ENCODE data around the gene CCDC183. TPM values are rescaled to one million over a fixed set of nuclear protein-coding genes. Genes with fewer than 3 reads are reported as not detected.
"Not testable (repeated sequence)": the region's sequence is repeated elsewhere in the genome, so short reads cannot be mapped to it uniquely, and the experiment has no call there.

The CCDC183 gene
- total RNA-seq, 1 experiment from 2014 or later: 1.1 TPM

DNA sequence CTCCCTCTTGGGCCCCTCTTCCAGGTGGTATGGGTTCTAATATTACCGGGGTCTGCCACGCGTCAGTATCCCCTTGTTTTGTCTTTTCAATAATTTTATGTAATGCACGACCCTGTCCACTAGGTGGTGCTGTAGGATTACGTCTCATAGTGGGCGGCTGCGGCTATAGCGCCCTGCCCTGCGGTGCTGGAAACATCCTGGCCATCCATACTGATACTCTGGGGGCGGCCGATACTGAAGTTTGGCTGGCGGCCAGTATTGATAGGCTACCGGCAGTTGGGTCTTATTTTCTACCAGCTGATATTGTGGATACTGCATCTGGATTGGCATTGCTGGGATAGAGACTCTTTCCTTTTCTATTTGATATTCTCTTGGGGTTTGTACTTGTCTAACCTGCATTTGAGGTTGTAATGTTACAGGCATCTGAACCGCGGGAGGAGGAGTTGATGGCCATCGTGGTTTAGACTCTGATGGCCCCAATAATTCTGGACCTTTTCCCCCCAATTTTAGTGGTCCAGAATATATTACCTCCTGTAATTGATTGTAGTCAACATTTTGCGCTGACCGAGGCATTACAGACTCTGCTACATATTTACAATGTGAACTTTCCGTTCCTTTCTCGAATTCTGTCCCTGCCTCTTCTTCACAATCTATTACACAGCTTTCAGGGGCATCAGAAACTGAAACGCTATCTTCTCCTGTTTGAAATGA, 8.3 kb upstream of the CCDC183 start:
- no peak overlapping the region for H2AK5ac ChIP-seq (ENCODE audit: insufficient read length, low read length)
- no peak overlapping the region for H3K4ac ChIP-seq (ENCODE audit: low read depth, low read length)
- H3K9ac ChIP-seq (ENCODE audit: extremely low read depth, insufficient read length, low read length): no peak overlapping the region
- H3K9me3 ChIP-seq (ENCODE audit: control insufficient read depth, low read depth, low read length): no peaks in the 10 kb centered on the region
- no peak overlapping the region for H2BK5ac ChIP-seq (ENCODE audit: insufficient read length, low read length)
- H3K4me1 Mint-ChIP-seq: peaks cover 10 to 21% of the 10 kb centered on the region in 2 experiments
- H4K20me1 ChIP-seq (ENCODE audit: control insufficient read depth, insufficient read depth, insufficient read length): no peaks in the 10 kb centered on the region
- H3K27ac ChIP-seq (ENCODE audit: insufficient read length, low read depth, low read length): no peak overlapping the region
- H3K14ac ChIP-seq (ENCODE audit: insufficient read depth, low read length): no peak overlapping the region
- 0 out of 7 replicates have a peak overlapping the region, but pooled peaks of 1 of the 3 experiments have one; percentile 26 for H3K27ac Mint-ChIP-seq
- no peak overlapping the region for H2BK15ac ChIP-seq (ENCODE audit: low read depth, low read length)
- H2BK20ac ChIP-seq (ENCODE audit: low read depth, low read length, poor library complexity, severe bottlenecking): no peak overlapping the region
- H2BK12ac ChIP-seq (ENCODE audit: insufficient read length, low read depth, low read length): no peak overlapping the region
- H3K18ac ChIP-seq (ENCODE audit: insufficient read length, low read depth, low read length): no peak overlapping the region
- no CpG with 5 or more reads among the region's 21 CpGs for WGBS (ENCODE audit: extremely low coverage, insufficient read length, low lambda C conversion rate)
- H4K8ac ChIP-seq (replicated peaks; ENCODE audit: insufficient read length, low read depth, low read length): no peak overlapping the region
- no peaks in the 10 kb centered on the region for H3K9me3 Mint-ChIP-seq
- peak; percentile 84 for DNase-seq
- H2BK120ac ChIP-seq (ENCODE audit: low read depth, low read length, poor library complexity, severe bottlenecking): no peak overlapping the region
- no peaks in the 10 kb centered on the region for H3K79me2 ChIP-seq (ENCODE audit: insufficient read depth, low read length)
- H4K91ac ChIP-seq (ENCODE audit: insufficient read length, low read depth, low read length): no peak overlapping the region
- TF ChIP-seq, protein P1, sequence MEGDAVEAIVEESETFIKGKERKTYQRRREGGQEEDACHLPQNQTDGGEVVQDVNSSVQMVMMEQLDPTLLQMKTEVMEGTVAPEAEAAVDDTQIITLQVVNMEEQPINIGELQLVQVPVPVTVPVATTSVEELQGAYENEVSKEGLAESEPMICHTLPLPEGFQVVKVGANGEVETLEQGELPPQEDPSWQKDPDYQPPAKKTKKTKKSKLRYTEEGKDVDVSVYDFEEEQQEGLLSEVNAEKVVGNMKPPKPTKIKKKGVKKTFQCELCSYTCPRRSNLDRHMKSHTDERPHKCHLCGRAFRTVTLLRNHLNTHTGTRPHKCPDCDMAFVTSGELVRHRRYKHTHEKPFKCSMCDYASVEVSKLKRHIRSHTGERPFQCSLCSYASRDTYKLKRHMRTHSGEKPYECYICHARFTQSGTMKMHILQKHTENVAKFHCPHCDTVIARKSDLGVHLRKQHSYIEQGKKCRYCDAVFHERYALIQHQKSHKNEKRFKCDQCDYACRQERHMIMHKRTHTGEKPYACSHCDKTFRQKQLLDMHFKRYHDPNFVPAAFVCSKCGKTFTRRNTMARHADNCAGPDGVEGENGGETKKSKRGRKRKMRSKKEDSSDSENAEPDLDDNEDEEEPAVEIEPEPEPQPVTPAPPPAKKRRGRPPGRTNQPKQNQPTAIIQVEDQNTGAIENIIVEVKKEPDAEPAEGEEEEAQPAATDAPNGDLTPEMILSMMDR (conservative IDR thresholded peaks at IDR 0.05): peak; percentile 90
- no peak overlapping the region for H3K23ac ChIP-seq (ENCODE audit: insufficient read length, low read depth, low read length)
- H3K23me2 ChIP-seq (ENCODE audit: insufficient read length, low read depth, low read length, poor library complexity, severe bottlenecking): no peaks in the 10 kb centered on the region
- no peaks in the 10 kb centered on the region for H3K36me3 Mint-ChIP-seq (ENCODE audit: insufficient read depth in 1 of 3, low read depth in 3 of 3)
- no peak overlapping the region for H3K4me2 ChIP-seq (ENCODE audit: insufficient read depth, insufficient read length, low read length)
- no peaks in the 10 kb centered on the region for H3K27me3 ChIP-seq (ENCODE audit: insufficient read depth, low read length)
- no peaks in the 10 kb centered on the region for H3K79me1 ChIP-seq (ENCODE audit: insufficient read depth, low read depth, low read length, poor library complexity, severe bottlenecking)
- no peak overlapping the region for H3K4me3 Mint-ChIP-seq
- H3K27me3 Mint-ChIP-seq (ENCODE audit: low read depth): peaks cover 11% of the 10 kb centered on the region
- H3T11ph ChIP-seq (ENCODE audit: low read length): no peak overlapping the region
- H3K56ac ChIP-seq (ENCODE audit: insufficient read length, low read depth, low read length): no peak overlapping the region
- H2AFZ ChIP-seq (ENCODE audit: low read length): no peak overlapping the region
- no peaks in the 10 kb centered on the region for H3K4me1 ChIP-seq (ENCODE audit: insufficient read depth, low read length)
- H4K5ac ChIP-seq (ENCODE audit: insufficient read length, low read depth, low read length): no peak overlapping the region

DNA sequence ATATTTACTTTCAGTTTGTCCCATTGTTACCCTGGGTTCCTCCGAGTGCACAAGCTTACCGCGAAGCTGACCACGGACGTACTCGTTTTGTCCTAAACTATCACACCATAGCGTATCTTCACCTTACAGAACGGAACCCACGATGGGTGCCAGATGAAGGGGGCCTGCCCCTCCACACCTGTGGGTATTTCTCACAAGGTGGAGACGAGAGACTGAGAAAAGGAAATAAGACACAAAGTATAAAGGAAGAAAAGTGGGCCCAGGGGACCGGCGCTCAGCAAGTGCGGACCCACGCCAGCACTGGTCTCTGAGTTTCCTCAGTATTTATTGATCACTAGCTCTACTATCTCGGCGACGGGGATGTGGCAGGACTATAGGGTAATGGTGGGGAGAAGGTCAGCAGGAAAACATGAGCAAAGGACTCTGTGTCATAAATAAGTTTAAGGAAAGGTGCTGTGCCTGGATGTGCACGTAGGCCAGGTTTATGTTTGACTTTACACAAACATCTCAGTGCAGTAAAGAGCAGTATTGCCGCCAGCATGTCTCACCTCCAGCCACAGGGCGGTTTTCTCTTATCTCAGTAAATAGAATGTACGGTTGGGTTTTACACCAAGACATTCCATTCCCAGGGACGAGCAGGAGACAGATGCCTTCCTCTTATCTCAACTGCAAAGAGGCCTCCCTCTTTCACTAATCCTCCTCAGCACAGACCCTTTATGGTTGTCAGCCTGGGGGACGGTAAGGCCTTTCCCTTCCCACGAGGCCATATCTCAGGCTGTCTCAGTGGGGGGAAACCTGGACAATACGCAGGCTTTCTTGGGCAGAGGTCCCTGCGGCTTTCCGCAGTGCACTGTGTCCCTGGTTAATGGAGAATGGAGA, 7.3 kb upstream of the CCDC183 start:
- H3K79me2 ChIP-seq (ENCODE audit: insufficient read depth, low read length); H2AK5ac ChIP-seq (ENCODE audit: insufficient read length, low read length); H2BK12ac ChIP-seq (ENCODE audit: insufficient read length, low read depth, low read length); H2BK120ac ChIP-seq (ENCODE audit: low read depth, low read length, poor library complexity, severe bottlenecking); H3K27ac ChIP-seq (ENCODE audit: insufficient read length, low read depth, low read length); H2BK20ac ChIP-seq (ENCODE audit: low read depth, low read length, poor library complexity, severe bottlenecking); H3K14ac ChIP-seq (ENCODE audit: insufficient read depth, low read length); H3K4ac ChIP-seq (ENCODE audit: low read depth, low read length); H3K9ac ChIP-seq (ENCODE audit: extremely low read depth, insufficient read length, low read length); H3K79me1 ChIP-seq (ENCODE audit: insufficient read depth, low read depth, low read length, poor library complexity, severe bottlenecking); H2BK5ac ChIP-seq (ENCODE audit: insufficient read length, low read length); H3K18ac ChIP-seq (ENCODE audit: insufficient read length, low read depth, low read length); H3K9me3 ChIP-seq (ENCODE audit: control insufficient read depth, low read depth, low read length); H3K27me3 ChIP-seq (ENCODE audit: insufficient read depth, low read length); H3K23ac ChIP-seq (ENCODE audit: insufficient read length, low read depth, low read length); H4K8ac ChIP-seq (replicated peaks; ENCODE audit: insufficient read length, low read depth, low read length); H3K56ac ChIP-seq (ENCODE audit: insufficient read length, low read depth, low read length); H3K23me2 ChIP-seq (ENCODE audit: insufficient read length, low read depth, low read length, poor library complexity, severe bottlenecking); H3K4me2 ChIP-seq (ENCODE audit: insufficient read depth, insufficient read length, low read length); H3K9me3 Mint-ChIP-seq; H2BK15ac ChIP-seq (ENCODE audit: low read depth, low read length); H3K4me1 ChIP-seq (ENCODE audit: insufficient read depth, low read length); H4K91ac ChIP-seq (ENCODE audit: insufficient read length, low read depth, low read length); DNase-seq; H2AFZ ChIP-seq (ENCODE audit: low read length); H3T11ph ChIP-seq (ENCODE audit: low read length); H3K36me3 Mint-ChIP-seq (ENCODE audit: insufficient read depth in 1 of 3, low read depth in 3 of 3); H4K20me1 ChIP-seq (ENCODE audit: control insufficient read depth, insufficient read depth, insufficient read length); H3K4me3 Mint-ChIP-seq; H4K5ac ChIP-seq (ENCODE audit: insufficient read length, low read depth, low read length): not testable (repeated sequence)
- Mint-ChIP-seq H3K27ac (peak overlapping the region in 1 of 3 experiments; percentile 27; a peak in 1 of 7 replicates), H3K27me3 (ENCODE audit: low read depth) (peaks cover 11% of the 10 kb centered on the region), H3K4me1 (peaks cover 10 to 21% of the 10 kb centered on the region in 2 experiments)
- WGBS (ENCODE audit: extremely low coverage, insufficient read length, low lambda C conversion rate): no CpG with 5 or more reads among the region's 27 CpGs
